Measurements from ENCODE around the gene KRTAP23-1.

The KRTAP23-1 gene

GRCh38 chr21:30305136-30305535 lies 43.3 kb downstream of the KRTAP23-1 start:
- no peak for DNase-seq
